ENCODE results near the gene SV2B.
A peak's percentile ranks its signal among the peaks of the same experiment; 100 is the strongest.

The SV2B gene

GRCh38 chr15:91263632-91264531 lies 163.8 kb downstream of the SV2B start:
- no peak for DNase-seq (ENCODE audit: low read depth in 3 of 3, low spot score in 1 of 3)

GRCh38 chr15:91264651-91265351 lies 164.7 kb downstream of the SV2B start:
- DNase-seq (ENCODE audit: low read depth in 3 of 3, low spot score in 1 of 3): no peak

GRCh38 chr15:91265416-91265940 lies 165.4 kb downstream of the SV2B start:
- no peak for DNase-seq (ENCODE audit: low read depth in 3 of 3, low spot score in 1 of 3)

GRCh38 chr15:91268510-91268909 lies 168.5 kb downstream of the SV2B start:
- DNase-seq (ENCODE audit: low read depth in 3 of 3, low spot score in 1 of 3): no peak

- no peak for DNase-seq (ENCODE audit: low read depth in 3 of 3, low spot score in 1 of 3)
Measured at GRCh38 chr15:91270747-91271146, 170.7 kb downstream of the SV2B start.

- peak; percentile 16 to 28 (median 22) for DNase-seq (ENCODE audit: low read depth in 3 of 3, low spot score in 1 of 3)
Measured at GRCh38 chr15:91271565-91272153, 171.6 kb downstream of the SV2B start.

- no peak for DNase-seq (ENCODE audit: low read depth in 3 of 3, low spot score in 1 of 3)
Measured at GRCh38 chr15:91275844-91276243, 175.8 kb downstream of the SV2B start.

GRCh38 chr15:91278951-91279350 lies 178.9 kb downstream of the SV2B start:
- no peak for DNase-seq (ENCODE audit: low read depth in 3 of 3, low spot score in 1 of 3)

- no peak for DNase-seq (ENCODE audit: low read depth in 3 of 3, low spot score in 1 of 3)
Measured at GRCh38 chr15:91279486-91279885, 179.4 kb downstream of the SV2B start.

GRCh38 chr15:91281947-91282346 lies 181.9 kb downstream of the SV2B start:
- no peak for DNase-seq (ENCODE audit: low read depth in 3 of 3, low spot score in 1 of 3)

- no peak for DNase-seq (ENCODE audit: low read depth in 3 of 3, low spot score in 1 of 3)
Measured at GRCh38 chr15:91282486-91282885, 182.4 kb downstream of the SV2B start.

- no peak for DNase-seq (ENCODE audit: low read depth in 3 of 3, low spot score in 1 of 3)
Measured at GRCh38 chr15:91283155-91283554, 183.1 kb downstream of the SV2B start.

GRCh38 chr15:91284758-91285466 lies 184.9 kb downstream of the SV2B start:
- DNase-seq (ENCODE audit: low read depth in 3 of 3, low spot score in 1 of 3): no peak

- no peak for DNase-seq (ENCODE audit: low read depth in 3 of 3, low spot score in 1 of 3)
Measured at GRCh38 chr15:91289324-91289723, 189.3 kb downstream of the SV2B start.

- DNase-seq (ENCODE audit: low read depth in 3 of 3, low spot score in 1 of 3): no peak
Measured at GRCh38 chr15:91290553-91290952, 190.5 kb downstream of the SV2B start.

GRCh38 chr15:91291673-91292072 lies 191.6 kb downstream of the SV2B start:
- DNase-seq (ENCODE audit: low read depth in 3 of 3, low spot score in 1 of 3): no peak

GRCh38 chr15:91294344-91294743 lies 194.3 kb downstream of the SV2B start:
- DNase-seq (ENCODE audit: low read depth in 3 of 3, low spot score in 1 of 3): no peak

GRCh38 chr15:91294795-91295194 lies 194.7 kb downstream of the SV2B start:
- no peak for DNase-seq (ENCODE audit: low read depth in 3 of 3, low spot score in 1 of 3)

GRCh38 chr15:91298101-91298500 lies 198.0 kb downstream of the SV2B start:
- no peak for DNase-seq (ENCODE audit: low read depth in 3 of 3, low spot score in 1 of 3)

- DNase-seq (ENCODE audit: low read depth in 3 of 3, low spot score in 1 of 3): no peak
Measured at GRCh38 chr15:91302588-91303439, 202.8 kb downstream of the SV2B start.

Measured in stimulated activated CD4-positive, alpha-beta T cell treated with anti-CD3 and anti-CD28 coated beads, TNF-alpha, amount 100 ng/mL, for 1 hour (primary cell).